ENCODE measurements around the gene IKZF4.
A peak's percentile ranks its signal among the peaks of the same experiment; 100 is the strongest.
"Not testable (repeated sequence)": the region's sequence is repeated elsewhere in the genome, so short reads cannot be mapped to it uniquely, and the experiment has no call there.

The IKZF4 gene

DNA sequence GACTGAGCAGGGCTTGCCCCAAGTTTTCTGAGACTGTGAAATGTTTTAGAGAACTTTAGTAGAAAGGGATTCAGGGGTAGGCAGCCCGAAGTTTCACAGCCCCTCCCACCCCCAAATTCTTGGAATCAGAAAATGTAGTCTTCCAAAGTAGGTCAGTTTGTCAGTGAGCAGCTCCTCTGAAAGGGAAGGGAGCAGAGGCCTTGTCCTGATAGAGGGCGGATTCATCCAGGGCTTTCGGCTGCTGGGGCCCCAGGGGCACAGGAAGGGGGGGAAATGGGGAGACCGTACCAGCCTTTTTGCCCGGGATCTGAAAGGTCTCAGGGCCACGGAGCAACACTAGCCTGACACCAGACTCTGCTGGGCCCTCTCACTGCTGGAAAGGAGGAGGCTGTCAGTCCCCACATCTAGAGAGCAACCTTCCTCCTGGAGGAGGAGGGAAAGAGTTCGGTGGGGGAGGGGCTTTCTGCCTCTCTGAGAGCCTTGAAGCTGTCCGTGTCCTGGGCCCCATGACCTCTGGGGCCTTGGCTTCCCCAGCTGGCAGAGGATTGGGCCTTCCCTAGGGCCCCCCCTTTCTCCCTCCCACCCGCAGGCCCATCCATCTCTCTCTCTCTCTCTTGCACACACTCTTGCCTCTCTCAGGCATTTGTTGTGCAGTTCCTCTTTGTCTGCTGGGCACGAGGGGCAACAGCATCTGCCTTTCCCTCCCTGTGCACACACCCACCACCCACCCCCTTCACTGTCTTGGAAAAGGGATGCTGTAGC, at the start of gene IKZF4:
TSS of gene IKZF4 (plus strand) at position 621 of the 762 bp plus-strand sequence. CDS start 451 bp downstream, outside the sequence.
- FAIRE-seq: no peak

DNA sequence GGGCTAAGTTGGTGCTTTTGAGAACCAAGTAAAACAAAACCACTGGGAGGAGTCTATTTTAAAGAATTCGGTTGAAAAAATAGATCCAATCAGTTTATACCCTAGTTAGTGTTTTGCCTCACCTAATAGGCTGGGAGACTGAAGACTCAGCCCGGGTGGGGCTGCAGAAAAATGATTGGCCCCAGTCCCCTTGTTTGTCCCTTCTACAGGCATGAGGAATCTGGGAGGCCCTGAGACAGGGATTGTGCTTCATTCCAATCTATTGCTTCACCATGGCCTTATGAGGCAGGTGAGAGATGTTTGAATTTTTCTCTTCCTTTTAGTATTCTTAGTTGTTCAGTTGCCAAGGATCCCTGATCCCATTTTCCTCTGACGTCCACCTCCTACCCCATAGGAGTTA, 48.8 kb upstream of the IKZF4 start:
- no peak for FAIRE-seq

DNA sequence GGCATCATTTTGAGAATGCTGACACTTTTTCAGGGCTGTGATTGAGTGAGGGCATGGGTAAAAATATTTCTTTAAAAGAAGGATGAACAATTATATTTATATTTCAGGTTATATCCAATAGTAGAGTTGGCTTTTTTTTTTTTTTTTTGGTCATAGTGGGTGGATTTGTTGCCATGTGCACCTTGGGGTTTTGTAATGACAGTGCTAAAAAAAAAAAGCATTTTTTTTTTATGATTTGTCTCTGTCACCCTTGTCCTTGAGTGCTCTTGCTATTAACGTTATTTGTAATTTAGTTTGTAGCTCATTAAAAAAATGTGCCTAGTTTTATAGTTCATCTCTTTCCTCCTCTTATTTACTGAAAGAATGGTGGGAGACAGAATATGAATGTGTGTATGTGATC, 48.4 kb upstream of the IKZF4 start:
- FAIRE-seq: no peak

DNA sequence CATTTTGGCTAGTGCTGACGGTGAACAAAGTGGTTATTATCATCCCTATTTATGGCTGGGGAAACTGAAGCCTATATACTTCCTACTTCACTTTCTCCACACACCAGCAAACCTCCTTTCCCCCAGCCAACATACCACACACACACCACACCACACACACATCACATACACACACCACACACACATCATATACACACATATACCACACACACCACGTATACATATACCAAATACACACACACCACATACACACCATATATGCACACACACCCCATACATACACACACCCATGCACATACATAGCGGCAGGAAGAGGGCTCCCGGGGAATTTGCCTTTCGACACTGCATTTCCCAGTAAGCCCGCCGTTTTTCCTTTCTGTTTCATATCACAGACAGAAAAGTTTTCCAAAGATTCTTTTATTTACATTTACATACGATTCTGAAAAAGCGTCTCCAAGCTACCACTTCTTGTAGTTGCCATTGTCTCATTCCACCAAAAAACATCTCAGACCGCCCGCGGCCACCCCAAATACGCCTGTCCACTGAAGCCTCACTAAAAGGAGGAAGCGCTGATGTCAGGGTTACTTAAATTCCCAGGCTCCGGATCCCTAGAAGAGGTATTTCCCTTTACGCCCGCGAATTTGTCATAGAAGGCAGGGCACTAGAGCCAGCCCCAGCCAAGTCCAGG, 47.8 kb upstream of the IKZF4 start:
- FAIRE-seq: no peak

DNA sequence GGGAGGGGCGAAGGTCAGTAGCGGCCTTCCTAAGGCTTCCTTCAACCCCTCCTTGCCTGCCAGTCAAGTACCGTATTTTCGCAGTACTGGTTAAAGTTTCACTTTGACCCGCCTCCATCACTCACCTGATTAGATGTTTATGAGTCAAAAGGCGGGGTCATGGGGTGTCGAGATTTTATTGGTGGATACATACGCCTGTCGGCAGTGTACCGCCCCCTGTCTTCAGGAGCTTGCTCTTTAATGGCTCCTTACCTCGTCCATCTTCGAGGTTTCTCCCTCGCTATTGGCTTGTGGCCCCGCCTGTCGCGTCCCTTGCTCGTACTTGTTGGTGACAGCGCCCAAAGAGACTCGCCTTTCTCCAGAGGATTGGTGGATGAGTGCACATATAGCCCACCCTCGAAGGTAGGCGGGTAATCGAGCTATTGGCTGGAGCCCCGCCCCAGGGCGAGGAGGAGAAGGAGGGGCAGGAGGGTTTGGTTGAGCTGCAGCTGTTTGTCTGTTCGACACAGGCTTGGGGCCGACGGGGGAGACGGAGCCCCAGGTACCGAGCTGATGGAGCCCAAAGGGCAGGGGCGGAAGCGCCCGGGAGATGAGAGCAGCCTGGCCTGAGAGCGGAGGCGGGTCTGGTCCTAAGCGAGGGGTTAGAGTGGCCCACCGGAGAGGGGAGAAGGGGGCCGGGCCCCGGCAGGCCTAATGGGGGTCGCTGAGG, 47.1 kb upstream of the IKZF4 start, which contains the start of gene RAB5B:
TSS of gene RAB5B (plus strand) at position 480 of the 709 bp plus-strand sequence. CDS start 12,883 bp downstream, outside the sequence.
- peak; percentile 99 for FAIRE-seq

DNA sequence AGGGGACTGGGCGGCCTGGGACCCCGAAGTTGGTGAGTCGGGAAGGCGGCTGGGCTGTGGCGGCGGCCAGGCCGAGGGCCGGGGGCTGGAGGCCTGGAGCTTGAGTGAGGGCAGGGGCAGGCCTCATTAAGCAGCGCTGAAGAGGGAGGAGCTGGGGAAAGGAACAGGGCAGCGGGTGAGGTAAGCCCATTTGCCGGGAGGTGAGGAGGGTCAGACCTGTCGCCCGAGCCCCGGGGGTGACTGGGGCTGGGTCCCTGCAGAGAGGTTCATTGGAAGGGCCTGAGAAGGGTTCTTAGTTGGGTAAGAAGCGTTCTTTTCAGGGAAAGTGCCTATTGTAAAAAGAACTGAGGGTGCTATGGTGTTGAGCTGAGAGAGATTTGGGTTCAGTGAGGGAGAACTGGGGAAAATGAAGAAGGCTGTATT, 46.5 kb upstream of the IKZF4 start:
- FAIRE-seq: no peak

DNA sequence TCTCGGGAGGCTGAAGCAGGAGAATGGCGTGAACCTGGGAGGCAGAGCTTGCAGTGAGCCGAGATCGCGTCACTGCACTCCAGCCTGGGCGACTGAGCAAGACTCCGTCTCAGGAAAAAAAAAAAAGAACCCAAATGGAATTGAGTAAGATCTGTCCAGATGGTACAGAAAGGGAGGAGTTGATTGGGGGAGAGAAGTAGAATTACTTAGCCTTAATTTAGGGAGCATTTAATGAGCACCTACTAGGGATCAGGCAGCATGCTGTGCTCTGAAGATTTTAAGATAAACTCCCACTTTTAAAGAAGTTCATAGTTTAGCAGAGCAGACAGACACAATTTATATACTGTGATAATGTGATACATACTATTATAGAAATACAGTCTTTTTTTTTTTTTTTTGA, 42.5 kb upstream of the IKZF4 start:
- FAIRE-seq: no peak

DNA sequence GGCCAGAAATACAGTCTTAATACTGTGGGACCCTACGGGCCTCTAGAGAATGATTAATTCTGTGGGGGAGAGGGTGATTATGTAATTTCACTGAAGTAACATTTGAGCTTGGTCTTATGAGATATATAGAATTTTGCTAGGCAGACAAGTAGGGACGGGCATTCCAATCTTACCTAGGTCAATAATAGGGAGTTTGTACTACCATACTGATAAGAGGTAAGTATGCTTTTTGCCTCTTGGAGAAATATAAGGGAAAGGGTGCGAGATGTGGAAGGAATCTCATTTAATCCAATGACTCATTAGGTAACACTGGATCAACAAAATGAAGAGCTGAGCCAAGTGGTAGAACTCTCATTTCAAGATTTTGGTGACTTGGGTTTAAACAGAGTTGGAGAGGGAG, 41.8 kb upstream of the IKZF4 start:
- no peak for FAIRE-seq

DNA sequence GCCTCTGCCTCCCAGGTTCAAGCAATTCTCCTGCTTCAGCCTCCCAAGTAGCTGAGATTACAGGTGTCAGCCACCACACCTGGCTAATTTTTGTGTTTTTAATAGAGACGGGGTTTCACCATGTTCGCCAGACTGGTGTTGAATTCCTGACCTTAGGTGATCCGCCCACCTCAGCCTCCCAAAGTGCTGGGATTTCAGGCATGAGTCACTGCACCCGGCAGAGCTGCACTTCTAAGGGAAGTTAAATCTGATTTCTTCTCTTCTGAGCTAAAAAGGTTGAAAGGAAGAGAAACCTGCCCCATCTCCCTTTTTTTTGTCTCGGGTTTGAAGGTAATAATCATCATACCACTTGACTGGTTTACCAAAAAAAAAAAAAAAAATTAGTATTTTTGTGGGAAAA, 39.0 kb upstream of the IKZF4 start:
- not testable (repeated sequence) for FAIRE-seq

DNA sequence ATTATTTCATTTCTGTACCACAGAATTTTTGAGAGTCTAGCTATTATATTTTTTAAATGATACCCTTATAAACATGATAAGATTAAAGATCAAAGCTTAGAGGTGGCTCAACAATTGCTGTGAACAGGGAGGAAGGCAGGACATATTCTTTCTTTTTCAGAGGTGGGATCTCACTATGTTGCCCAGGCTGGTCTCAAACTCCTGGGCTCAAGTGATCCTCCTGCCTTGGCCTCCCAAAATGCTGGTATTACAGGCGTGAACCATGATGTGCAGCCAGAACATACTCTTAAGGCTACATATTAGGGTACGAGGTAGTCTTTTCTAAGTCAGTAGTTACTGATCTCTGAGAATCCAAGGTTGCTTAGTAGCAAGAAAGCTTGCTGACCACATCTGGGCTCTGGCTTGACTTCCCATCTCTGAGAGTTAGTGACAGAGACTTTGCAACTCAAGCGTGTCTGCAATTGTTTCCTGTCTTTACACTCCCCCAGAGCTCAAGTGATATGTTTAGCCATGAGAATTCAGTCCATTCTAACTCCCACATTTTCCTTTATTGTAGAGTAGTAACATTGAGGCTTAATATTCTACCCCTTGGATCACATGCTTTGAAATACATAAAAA, 38.4 kb upstream of the IKZF4 start:
- FAIRE-seq: no peak

DNA sequence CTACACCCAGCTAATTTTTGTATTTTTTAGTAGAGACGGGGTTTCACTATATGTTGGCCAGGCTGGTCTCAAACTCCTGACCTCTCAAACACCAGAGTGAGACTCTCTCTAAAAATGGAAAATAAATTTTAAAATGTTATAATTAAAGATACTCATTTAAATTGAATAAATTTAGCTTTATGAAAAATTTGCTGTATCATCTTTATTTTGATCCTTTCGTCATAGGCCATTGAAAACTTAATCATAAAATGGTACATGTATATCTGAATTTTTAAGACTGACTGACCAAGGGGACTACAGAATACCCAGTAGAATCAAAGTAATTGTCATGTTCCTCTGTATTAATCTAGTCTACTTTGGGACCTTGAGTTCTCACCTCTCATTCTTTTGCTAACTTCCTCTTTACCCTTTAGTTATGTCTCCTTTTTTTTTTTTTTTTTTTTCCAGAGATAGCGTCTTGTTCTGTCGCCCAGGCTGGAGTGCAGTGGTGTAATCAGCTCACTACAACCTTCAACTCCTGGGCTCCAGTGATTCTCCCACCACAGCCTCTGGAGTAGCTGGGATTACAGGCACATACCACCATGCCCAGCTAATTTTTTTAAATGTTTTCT, 37.5 kb upstream of the IKZF4 start:
- FAIRE-seq: no peak

DNA sequence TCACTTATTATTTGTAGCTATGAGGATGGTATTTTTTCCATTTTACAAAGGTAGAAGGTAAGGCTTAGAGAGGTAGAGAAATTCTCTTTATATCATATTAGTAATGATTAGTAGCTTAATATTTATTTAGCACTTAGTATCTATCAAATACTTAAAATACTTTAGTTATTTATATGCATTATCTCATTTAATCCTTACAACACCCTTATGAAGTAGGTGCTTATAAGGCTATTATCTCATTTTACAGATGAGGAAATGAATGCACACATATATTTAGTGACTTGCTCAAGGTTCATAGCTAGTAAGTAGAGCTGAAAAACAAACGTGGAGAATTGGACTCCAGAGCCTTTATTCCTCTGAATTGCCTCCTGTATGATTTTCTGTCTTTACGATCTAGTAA, 36.0 kb upstream of the IKZF4 start:
- FAIRE-seq: no peak

DNA sequence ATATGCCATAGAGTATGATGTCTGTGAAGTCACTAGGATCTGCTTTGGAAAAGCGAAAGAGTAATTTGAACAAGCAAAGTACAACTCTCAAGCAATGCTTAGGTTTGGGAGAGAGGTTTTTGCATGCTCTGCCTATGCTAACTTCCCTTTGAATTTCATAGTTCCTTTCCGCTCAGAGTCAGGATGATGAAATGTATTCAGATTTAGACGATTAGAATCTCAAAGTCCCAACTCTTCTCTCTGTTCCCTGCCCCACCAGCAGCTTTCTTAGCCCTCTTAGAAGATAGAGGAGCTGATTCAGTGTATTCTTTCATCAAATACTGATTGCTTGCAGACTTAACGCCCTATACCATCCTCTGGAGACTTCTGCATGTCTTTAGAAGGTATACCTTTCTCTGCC, 35.5 kb upstream of the IKZF4 start:
- FAIRE-seq: no peak

DNA sequence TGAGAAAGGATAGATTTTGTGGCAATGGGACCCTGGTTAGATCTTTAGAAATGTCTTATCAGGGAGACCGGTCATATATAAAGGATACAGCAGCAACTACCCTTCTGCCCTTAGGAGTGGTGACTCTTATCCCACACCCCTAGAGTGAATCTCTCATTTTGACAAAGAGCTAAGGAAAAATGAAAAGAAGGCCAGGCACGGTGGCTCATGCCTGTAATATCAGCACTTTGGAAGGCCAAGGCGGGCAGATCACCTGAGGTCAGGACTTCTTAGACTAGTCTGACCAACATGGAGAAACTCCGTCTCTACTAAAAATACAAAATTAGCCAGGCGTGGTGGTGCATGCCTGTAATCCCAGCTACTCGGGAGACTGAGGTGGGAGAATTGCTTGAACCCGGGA, 34.9 kb upstream of the IKZF4 start:
- FAIRE-seq: not testable (repeated sequence)

DNA sequence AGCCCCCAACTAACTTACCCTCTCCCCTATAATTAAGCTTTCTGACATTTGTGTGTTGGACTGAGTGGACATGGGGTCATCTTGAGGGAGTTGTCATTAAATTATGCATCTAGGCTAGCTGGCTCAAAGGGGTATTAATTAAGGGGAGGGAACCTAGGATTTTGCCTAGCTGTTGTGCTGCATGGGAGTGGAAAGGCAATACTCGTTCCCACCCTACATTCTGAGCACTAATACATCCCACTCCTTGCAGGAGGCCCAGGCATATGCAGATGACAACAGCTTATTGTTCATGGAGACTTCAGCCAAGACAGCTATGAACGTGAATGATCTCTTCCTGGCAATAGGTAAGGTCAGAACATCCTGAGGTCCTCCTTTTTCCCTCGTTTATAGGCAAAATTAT, 29.7 kb upstream of the IKZF4 start:
- no peak for FAIRE-seq

DNA sequence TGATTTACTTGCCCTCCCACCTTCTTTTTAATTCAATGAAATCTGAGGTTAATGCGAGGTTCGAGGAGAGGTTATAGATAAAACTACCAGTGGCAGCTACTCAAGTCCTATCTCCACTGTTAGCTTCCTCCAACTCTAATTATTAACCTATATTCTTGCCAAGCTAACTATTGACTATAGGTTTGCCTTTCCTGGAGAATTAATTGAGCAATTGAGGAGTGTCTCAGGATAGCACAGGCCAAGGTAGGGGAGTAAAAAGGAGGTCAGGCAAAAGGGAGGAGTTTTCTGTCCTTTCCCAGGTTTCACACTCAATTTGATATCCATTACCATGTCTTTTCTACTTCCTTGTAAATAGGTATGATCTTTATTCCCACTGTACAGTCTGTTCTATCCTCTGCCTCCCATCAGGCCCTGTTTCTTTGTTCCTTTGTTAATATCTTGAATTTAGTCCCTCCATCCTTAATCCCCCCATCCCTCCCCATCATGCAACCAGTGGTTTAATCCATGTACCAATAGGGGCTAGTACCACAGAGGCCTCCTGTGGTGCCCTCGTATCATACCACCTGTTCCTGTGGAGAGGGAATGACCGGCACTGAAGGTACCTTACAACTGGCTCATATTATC, 27.5 kb upstream of the IKZF4 start:
- no peak for FAIRE-seq

DNA sequence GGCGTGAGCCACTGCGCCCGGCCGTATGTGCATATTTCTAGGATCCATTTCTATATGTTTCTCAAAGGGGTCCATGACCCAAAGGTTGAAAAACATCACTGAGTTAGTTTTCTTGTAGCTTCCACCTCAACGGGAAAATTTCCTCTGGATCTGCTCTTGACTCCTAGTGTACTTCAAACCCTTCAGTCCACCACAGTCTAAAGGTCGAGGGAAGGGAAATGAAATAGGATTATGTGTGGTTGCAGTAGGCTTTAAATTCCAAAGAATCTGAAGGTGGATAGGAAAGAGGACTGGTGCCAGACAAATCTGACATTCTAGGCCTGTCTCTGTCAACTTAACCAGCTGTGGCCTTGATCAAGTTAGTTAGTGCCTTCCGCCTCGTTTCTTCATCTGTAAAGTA, 25.5 kb upstream of the IKZF4 start:
- no peak for FAIRE-seq

DNA sequence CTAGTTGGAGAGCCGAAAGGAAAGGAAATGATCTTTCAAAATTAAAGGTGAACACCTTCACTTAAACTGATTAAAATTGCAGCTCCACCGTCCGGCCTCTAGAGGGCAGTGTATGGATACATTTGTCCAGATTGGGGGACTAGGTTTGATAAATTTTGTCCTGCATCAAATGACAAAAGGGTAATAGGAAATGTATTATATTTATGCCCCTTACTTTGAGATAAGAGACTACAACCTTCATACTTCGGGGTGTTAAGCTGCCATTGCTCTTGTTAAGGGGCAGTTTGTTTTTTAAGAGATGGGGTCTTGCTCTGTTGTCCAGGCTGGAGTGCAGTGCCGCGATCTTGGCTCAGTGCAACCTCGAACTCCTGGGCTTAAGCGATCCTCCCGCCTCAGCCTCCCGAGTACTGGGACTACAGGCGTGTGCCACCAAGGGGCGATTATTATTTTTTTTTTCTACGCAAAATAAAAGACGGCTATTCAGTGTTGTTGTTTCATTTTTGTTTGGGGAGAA, 24.6 kb upstream of the IKZF4 start:
- FAIRE-seq: peak; percentile 93

DNA sequence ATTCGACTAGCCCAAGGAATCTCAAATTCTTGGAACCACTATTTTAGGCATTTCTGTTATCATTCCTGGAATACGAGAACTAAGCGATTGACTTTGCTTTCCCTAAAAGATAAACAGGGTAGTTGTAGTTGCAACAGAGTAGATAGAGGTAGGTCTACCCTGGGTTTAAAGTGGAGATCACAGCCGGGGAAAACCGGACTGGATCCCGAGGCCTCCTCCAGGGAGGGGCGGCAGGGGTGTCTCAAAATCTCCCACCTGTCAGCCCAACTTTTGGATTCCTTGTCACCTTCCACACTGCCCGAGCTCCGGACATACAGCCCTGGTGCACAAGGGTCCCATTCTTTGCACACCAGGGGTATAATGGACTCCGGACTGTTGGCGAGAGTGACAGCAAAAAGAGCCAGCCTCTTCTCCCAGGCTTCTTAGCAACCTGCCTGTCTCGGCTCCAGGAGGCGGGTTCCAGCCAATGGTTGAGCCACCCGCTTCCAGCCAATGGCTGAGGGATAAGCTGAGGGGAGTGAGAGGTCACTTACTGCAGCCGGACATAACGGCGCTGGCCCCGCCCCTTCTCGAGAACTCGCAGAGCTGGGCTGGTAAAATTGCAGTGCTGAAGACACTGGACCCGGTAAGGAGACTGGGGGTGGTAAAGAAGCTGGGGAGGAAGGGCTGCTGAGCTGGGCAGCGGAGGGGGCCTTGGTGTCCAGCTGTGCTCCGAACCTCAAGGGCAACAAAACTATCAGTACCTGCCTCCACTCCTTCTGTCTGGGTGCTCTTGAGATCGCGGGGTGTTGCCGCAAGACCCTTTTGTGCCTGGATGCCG, 23.9 kb upstream of the IKZF4 start, which contains the start of gene SUOX:
TSS of gene SUOX (plus strand) at position 562 of the 820 bp plus-strand sequence. CDS start 4,946 bp downstream, outside the sequence.
- peak; percentile 97 for FAIRE-seq

DNA sequence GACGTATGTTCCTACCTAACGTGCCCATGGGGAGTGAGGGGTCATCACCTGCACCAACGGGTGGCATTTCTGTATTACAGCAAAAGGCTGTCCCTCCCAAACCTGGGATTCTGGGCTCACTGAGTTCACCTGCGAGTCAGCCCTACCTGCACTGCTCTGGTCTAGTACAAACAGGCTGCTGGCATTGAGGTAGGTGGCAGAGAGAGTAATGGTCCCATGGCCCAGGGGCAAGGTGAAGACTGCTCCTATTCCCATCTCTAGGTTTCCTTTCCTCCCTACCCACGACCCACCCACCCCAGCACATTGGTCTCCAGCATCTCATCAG, 23.3 kb upstream of the IKZF4 start:
- no peak for FAIRE-seq

DNA sequence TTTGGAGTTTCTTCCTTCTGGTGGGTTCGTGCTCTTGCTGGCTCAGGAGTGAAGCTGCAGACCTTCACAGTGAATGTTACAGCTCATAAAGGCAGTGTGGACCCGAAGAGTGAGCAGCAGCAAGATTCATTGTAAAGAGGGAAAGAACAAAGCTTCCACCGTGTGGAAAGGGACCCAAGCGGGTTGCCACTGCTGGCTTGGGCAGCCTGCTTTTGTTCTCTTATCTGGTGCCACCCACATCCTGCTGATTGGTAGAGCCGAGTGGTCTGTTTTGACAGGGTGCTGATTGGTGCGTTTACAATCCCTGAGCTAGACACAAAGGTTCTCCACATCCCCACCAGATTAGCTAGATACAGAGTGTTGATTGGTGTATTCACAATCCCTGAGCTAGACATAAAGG, 21.3 kb upstream of the IKZF4 start:
- FAIRE-seq: not testable (repeated sequence)

Data from A204.1 (cell line).